HG02943 (cell line): Measurements from ENCODE around the gene YWHAG.
A peak's percentile ranks its signal among the peaks of the same experiment; 100 is the strongest.
"Not testable (repeated sequence)": the region's sequence is repeated elsewhere in the genome, so short reads cannot be mapped to it uniquely, and the experiment has no call there.

ENCODE experiments used
- ATAC-seq: cut with Tn5 transposase; IDR thresholded peaks from one replicate; pipeline ENCODE4 v1.9.1; 2021; ENCODE audit warnings: mild to moderate bottlenecking, low read depth, moderate library complexity; ENCODE audit not compliant: unreplicated experiment

YWHAG gene

GRCh38 chr7:76327610-76328009, 31.2 kb downstream of the YWHAG start:
- ATAC-seq: no peak

- no peak for ATAC-seq
Observed at GRCh38 chr7:76326646-76327233, 32.1 kb downstream of the YWHAG start.

- ATAC-seq: no peak
Observed at GRCh38 chr7:76325811-76326210, 33.0 kb downstream of the YWHAG start.

DNA sequence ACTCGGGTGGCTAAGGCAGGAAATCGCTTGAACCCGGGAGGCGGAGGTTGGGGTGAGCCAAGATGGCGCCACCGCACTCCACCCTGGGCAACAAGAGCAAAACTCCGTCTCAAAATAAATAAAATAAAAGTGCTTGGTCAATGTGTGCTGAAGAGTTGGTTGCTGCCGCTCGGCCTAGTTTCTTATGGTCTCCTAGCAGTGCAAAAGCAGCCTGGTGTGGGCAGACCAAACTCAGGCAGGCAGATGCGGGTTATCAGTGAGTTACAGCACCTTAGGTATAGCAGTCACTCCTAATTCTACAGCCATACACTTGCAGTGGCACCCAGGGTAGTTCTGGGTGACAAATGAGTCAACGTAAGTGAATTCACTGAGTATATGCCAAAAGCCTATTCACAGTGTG, 33.7 kb downstream of the YWHAG start:
- ATAC-seq: no peak

DNA sequence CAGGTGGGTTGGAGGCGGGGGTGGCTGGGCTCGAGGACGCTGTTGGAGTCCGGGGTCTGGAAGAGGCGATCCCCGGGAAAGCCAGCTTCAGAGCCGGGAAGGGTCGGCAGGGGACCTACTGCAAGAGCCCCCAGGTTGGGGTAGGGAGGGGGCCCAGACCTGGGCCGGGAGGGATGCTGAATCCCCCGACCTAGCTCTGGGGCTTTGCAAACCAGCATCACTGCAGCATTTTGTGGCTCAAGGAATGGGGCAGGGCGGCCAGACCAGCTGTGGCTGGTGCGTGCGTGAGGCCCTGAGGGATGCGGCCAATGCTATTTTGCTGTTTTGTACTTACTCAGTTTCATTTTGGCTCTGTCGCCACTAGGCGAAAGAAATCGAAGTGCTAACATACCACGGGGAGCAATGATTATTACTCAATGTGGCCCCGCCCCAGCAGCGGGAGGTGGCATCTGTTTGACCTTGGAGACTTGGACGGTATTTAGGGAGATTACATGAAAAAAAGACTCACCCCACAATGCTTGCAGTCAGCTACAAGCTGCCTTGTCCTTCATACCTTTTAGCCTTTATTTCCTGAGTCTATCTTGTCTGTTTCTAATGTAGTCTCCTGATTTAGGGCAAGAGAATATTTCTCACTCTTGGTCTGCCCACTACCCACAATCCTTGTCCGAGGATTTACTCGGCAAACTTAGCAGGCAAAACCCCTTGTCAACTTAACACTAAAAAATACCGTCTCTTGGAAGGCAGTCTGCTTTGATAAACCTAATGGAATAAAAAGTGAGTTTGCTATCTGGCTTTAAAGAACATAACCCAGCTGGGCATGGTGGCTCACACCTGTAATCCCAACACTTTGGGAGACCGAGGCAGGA, 40.1 kb downstream of the YWHAG start:
- ATAC-seq: peak; percentile 43

DNA sequence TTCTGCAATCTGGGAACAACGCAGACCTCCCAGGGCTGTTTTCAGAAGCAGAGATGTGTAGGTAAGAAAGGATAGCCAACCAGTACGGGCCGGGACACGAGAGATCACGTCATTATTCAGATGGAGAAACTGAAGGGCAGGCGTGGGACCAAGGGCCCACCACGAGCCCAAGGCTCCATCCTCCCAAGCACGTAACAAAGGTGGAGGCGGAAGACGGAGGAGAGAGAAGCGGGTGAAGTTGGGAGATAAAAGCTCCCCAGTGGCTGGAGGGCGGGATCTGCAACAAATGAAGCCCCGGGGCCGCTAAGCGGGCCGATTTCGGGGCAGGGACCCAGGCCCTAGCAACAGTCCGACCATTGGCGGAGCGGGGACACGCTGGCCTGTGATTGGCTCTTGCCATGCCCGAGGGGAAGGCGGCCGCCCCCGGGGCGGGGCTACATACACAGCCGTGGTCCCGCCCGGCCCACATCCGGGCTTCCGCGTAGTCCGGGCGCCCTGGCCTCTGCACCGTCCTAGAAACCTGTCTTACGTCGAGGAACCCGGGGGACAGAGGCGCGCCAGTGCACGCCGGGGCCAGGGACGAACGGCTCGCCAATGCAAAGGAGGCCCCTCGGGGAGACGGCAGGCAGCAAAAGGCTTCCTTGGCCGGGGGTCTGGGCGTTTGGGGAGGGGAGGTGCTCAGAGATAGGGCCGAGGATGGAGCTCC, 40.9 kb downstream of the YWHAG start:
- ATAC-seq: peak; percentile 83

DNA sequence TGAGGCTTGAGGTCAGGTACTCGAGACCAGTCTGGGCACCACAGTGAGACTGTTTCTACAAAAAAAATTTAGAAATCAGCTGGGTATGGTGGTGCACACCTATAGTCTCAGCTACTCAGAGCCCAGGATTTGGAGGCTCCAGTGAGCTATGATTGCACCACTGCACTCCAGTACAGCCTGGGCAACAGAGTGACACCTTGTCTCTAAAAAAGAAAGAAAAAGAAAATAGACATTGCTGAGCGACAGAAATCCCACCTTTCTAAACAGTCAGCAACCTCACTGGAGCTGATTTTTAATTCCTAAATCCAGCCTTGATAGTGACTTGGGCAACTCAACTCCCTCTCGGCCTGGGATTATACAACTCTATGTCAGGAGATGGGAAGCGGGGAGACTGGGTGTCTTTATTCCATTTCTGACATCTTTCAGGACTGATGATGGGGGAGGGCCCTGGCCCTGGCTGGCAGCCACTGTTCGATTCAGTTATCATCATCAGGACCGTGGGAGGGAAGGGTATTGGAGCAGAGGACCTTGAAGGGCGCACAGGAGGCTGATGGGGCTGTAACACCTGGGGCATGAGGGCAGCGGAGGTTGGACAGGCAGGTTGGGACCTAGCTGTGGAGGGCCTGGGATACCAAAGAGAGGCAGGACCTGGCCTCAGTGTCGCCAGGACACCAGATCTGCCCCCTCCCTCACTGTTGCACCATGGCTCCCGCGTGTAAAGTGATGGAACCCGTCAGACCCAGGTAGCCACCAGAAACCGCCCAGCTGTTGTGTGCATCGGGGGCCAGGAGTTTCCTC, 41.6 kb downstream of the YWHAG start:
- ATAC-seq: no peak

DNA sequence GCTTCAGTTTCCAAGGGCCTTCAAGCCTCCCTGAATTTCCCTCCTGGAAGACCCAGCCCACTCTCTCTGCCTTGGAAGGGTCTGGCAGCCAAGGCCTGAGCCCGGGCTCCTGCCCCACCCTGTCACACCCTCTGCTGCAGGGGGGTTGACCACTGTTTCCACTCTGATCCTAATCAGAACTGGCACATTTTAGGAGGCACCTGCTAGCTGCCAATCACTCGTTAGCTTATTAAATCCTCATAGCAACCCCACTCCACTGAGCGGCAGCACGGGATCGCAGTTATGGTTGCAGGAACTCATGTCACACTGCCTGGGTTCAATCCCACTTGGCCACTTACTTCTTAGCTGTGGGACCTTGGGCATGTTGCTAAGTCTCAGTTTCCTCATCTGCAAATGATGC, 43.4 kb downstream of the YWHAG start:
- no peak for ATAC-seq

DNA sequence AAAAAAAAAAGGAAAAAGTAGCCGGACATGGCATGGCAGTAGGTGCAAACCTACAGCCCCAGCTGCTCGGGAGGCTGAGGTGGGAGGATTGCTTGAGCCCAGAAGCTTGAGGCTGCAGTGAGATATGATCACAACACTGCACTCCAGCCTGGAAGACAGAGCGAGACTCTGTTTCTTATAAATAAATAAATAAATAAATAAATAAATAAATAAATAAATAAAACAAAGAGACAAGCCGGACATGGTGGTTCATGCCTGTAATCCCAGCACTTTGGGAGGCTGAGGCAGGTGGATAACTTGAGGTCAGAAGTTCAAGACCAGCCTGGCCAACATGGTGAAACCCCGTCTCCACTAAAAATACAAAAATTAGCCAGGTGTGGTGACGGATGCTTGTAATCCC, 44.1 kb downstream of the YWHAG start:
- ATAC-seq: not testable (repeated sequence)

DNA sequence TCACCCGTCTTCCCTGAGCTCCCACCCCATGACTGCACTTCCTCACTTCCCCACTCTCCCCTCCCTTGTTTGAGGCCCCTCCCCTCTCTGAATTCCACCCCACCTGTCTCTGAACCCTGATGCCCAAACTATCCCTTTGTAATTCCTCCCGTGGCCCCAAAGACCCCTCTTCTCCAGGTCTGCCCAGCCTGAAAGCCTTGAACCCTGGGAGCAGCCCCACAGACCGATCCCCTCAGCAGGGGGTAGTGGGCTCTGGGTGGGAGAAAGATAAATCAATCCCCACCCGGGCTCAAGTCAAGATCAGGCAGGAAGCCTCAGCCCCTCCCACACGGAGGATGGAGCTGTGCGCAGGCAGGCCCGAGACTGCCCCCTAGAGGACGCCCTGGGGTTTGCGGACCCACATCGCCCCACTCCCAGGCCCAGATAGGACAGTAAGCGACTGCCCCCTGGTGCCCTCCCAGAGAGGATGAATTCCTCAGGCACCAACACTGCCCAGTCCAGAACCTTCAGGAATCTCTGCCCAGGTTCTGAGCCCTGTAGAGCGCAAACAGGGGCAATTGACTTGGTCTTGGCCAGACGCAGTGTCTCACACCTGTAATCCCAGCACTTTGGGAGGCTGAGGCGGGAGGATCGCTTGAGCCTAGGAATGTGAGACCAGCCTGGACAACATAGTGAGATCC, 44.6 kb downstream of the YWHAG start:
- ATAC-seq: peak; percentile 40

DNA sequence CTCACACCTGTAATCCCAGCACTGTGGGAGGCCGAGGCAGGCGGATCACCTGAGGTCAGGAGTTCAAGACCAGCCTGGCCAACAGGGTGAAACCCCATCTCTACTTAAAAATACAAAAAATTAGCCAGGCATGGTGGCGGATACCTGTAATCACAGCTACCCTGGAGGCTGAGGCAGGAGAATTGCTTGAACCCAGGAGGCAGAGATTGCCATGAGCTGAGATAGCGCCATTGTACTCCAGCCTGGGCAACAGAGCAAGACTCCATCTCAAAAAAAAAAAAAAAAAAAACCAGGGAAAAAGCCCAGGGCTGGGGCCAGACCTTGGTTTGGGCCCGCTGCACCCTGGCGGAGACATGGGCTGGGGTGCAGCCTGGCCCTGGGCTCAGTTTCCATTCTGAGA, 47.0 kb downstream of the YWHAG start:
- not testable (repeated sequence) for ATAC-seq

- no peak for ATAC-seq
Observed at GRCh38 chr7:76310102-76310957, 48.5 kb downstream of the YWHAG start.

DNA sequence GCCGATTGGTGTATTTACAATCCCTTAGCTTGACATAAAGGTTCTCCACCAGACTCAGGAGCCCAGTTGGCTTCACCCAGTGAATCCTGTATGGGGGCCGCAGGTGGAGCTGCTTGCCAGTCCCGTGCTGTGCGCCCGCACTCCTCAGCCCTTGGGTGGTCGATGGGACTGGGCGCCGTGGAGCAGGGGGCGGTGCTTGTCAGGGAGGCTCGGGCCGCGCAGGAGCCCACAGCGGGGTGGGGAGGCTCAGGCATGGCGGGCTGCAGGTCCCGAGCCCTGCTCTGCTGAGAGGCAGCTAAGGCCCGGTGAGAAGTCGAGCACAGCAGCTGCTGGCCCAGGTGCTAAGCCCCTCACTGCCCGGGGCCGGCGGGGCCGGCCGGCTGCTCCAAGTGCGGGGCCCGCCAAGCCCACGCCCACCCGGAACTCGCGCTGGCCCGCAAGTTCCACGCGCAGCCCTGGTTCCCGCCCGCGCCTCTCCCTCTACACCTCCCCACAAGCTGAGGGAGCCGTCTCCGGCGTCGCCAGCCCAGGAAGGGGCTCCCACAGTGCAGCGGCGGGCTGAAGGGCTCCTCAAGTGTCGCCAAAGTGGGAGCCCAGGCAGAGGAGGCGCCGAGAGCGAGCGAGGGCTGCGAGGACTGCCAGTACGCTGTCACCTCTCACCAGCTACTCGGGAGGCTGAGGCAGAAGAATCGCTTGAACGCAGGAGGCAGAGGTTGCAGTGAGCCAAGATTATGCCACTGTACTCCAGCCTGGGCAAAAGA, 49.3 kb downstream of the YWHAG start:
- not testable (repeated sequence) for ATAC-seq

DNA sequence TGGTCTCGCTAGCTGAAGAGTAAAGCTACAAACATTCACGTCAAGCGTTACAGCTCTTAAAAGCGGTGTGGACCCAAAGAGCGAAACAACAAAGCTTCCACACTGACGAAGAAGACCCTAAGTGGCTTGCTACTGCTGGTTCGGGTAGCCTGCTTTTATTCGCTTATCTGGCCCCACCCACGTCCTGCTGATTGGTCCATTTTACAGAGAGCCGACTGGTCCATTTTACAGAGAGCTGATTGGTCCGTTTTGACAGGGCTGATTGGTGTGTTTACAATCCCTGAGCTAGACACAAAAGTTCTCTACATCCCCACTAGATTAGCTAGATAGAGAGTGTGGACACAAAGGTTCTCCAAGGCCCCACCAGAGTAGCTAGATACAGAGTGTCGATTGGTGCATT, 49.9 kb downstream of the YWHAG start:
- not testable (repeated sequence) for ATAC-seq

DNA sequence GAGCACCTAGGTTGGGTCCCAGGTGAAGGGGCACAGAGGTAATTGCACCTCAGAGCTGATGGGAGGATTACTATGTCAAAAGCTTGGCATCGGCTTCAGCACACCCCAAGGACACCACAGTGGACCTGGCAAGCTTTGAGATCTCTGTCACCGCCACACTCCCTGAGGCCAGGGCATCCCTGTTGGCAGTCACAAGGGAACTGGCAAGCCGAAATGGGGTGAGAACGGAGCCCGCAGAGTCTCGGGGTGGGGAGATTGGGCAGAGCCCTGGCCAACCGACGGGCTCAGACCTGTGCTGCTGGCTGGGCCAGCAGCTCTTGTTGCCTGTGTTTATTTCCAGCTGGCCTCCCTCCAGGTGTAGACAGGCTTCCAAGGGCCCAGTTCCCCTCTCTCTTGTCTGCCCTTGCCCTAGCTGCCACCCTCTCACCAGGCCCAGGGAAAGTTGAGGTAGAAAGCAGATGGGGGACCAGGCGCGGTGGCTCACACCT, 53.9 kb downstream of the YWHAG start:
- no peak for ATAC-seq

DNA sequence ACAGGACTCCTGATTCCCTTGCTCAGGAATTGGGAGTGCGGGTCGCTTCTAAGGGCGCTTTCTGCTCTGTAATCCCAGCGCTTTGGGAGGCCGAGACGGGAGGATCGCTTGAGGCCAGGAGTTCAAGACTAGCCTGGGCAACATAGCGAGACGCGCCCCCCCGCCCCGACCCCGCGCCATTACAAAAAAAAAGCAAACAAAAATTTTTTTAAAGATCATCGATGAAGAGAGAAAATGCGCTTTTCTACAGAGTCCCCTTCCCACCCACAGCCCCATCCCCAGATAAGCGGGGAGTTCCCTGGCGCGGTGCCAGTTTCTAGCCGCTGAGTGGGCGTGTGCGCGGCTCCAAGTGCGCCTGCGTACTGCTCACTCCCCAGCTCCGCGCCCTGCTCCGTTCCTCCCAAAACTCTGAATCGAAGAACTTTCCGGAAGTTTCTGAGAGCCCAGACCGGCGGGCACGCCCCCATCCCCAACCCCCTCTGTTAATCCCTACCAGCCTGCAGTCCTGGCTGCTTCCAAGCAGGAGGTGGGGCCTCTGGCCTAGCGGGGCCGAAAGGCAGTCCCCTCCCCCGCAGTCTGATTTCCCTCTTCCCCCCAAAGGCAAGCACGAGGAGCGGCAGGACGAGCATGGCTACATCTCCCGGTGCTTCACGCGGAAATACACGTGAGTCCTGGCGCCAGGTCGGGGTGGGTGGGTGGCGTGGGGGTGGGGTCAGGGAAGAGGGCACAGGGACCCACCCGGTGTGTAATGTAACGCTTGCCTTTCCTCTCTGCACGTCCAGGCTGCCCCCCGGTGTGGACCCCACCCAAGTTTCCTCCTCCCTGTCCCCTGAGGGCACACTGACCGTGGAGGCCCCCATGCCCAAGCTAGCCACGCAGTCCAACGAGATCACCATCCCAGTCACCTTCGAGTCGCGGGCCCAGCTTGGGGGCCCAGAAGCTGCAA, 55.3 kb downstream of the YWHAG start:
- no peak for ATAC-seq
